ENCODE measurements around the gene RNU11.
"Not testable (repeated sequence)": the region's sequence is repeated elsewhere in the genome, so short reads cannot be mapped to it uniquely, and the experiment has no call there.

The RNU11 gene

GRCh38 chr1:28668191-28668955, 20.0 kb downstream of the RNU11 start, which contains the start of gene GMEB1:
Gene GMEB1, plus strand, starts transcription at chr1:28668784. Its CDS starts 14,829 bp downstream, at chr1:28683613.
- Histone ChIP-seq H3K4me1 (ENCODE audit: control insufficient read depth, low read depth, low read length) (peaks cover 12% of the 10 kb centered on the region), H3K27me3 (ENCODE audit: control insufficient read depth, insufficient read depth, low read length) (no peaks in the 10 kb centered on the region), H3K9ac (ENCODE audit: low read length) (peak within 1 kb of the TSS; percentile 97), H3K36me3 (ENCODE audit: control insufficient read depth, low read depth, low read length) (no peaks in the 10 kb centered on the region), H3K9me3 (ENCODE audit: control insufficient read depth, low read depth, low read length) (no peaks in the 10 kb centered on the region), H3K27ac (ENCODE audit: low read length) (peak within 1 kb of the TSS; percentile 96), H3K4me3 (ENCODE audit: low read length) (peak within 1 kb of the TSS; percentile 87)

GRCh38 chr1:28668956-28669723, 20.7 kb downstream of the RNU11 start:
- H3K9ac ChIP-seq (ENCODE audit: low read length): peak overlapping the region; percentile 97
- no peaks in the 10 kb centered on the region for H3K36me3 ChIP-seq (ENCODE audit: control insufficient read depth, low read depth, low read length)
- H3K4me3 ChIP-seq (ENCODE audit: low read length): peak overlapping the region; percentile 87
- no peaks in the 10 kb centered on the region for H3K9me3 ChIP-seq (ENCODE audit: control insufficient read depth, low read depth, low read length)
- H3K27me3 ChIP-seq (ENCODE audit: control insufficient read depth, insufficient read depth, low read length): no peaks in the 10 kb centered on the region
- H3K27ac ChIP-seq (ENCODE audit: low read length): peak overlapping the region; percentile 96
- H3K4me1 ChIP-seq (ENCODE audit: control insufficient read depth, low read depth, low read length): peaks cover 8% of the 10 kb centered on the region

- Histone ChIP-seq H3K27ac (ENCODE audit: low read length) (no peak overlapping the region), H3K4me1 (ENCODE audit: control insufficient read depth, low read depth, low read length) (peaks cover 5% of the 10 kb centered on the region), H3K9me3 (ENCODE audit: control insufficient read depth, low read depth, low read length) (no peaks in the 10 kb centered on the region), H3K9ac (ENCODE audit: low read length) (no peak overlapping the region), H3K36me3 (ENCODE audit: control insufficient read depth, low read depth, low read length) (no peaks in the 10 kb centered on the region), H3K27me3 (ENCODE audit: control insufficient read depth, insufficient read depth, low read length) (no peaks in the 10 kb centered on the region), H3K4me3 (ENCODE audit: low read length) (no peak overlapping the region)
Measured at GRCh38 chr1:28671254-28671780, 22.9 kb downstream of the RNU11 start.

- not testable (repeated sequence) for H3K9ac ChIP-seq (ENCODE audit: low read length); H3K36me3 ChIP-seq (ENCODE audit: control insufficient read depth, low read depth, low read length); H3K4me1 ChIP-seq (ENCODE audit: control insufficient read depth, low read depth, low read length); H3K27me3 ChIP-seq (ENCODE audit: control insufficient read depth, insufficient read depth, low read length); H3K4me3 ChIP-seq (ENCODE audit: low read length); H3K9me3 ChIP-seq (ENCODE audit: control insufficient read depth, low read depth, low read length); H3K27ac ChIP-seq (ENCODE audit: low read length)
Measured at GRCh38 chr1:28672971-28673370, 24.6 kb downstream of the RNU11 start.

- Histone ChIP-seq H3K36me3 (ENCODE audit: control insufficient read depth, low read depth, low read length) (no peaks in the 10 kb centered on the region), H3K27me3 (ENCODE audit: control insufficient read depth, insufficient read depth, low read length) (no peaks in the 10 kb centered on the region), H3K27ac (ENCODE audit: low read length) (no peak overlapping the region), H3K4me1 (ENCODE audit: control insufficient read depth, low read depth, low read length) (no peaks in the 10 kb centered on the region), H3K9me3 (ENCODE audit: control insufficient read depth, low read depth, low read length) (no peaks in the 10 kb centered on the region), H3K9ac (ENCODE audit: low read length) (no peak overlapping the region), H3K4me3 (ENCODE audit: low read length) (no peak overlapping the region)
Measured at GRCh38 chr1:28675924-28676257, 27.5 kb downstream of the RNU11 start.

GRCh38 chr1:28680151-28680550, 31.8 kb downstream of the RNU11 start:
- no peak overlapping the region for H3K27ac ChIP-seq (ENCODE audit: low read length)
- H3K9me3 ChIP-seq (ENCODE audit: control insufficient read depth, low read depth, low read length): no peaks in the 10 kb centered on the region
- H3K36me3 ChIP-seq (ENCODE audit: control insufficient read depth, low read depth, low read length): peaks cover 16% of the 10 kb centered on the region
- no peaks in the 10 kb centered on the region for H3K4me1 ChIP-seq (ENCODE audit: control insufficient read depth, low read depth, low read length)
- no peaks in the 10 kb centered on the region for H3K27me3 ChIP-seq (ENCODE audit: control insufficient read depth, insufficient read depth, low read length)
- H3K4me3 ChIP-seq (ENCODE audit: low read length): no peak overlapping the region
- no peak overlapping the region for H3K9ac ChIP-seq (ENCODE audit: low read length)

- Histone ChIP-seq H3K4me3 (ENCODE audit: low read length) (no peak overlapping the region), H3K27ac (ENCODE audit: low read length) (no peak overlapping the region), H3K9ac (ENCODE audit: low read length) (no peak overlapping the region), H3K27me3 (ENCODE audit: control insufficient read depth, insufficient read depth, low read length) (no peaks in the 10 kb centered on the region), H3K9me3 (ENCODE audit: control insufficient read depth, low read depth, low read length) (no peaks in the 10 kb centered on the region), H3K36me3 (ENCODE audit: control insufficient read depth, low read depth, low read length) (peaks cover 25% of the 10 kb centered on the region), H3K4me1 (ENCODE audit: control insufficient read depth, low read depth, low read length) (no peaks in the 10 kb centered on the region)
Measured at GRCh38 chr1:28682840-28683239, 34.4 kb downstream of the RNU11 start.

- H3K4me1 ChIP-seq (ENCODE audit: control insufficient read depth, low read depth, low read length): no peaks in the 10 kb centered on the region
- H3K9me3 ChIP-seq (ENCODE audit: control insufficient read depth, low read depth, low read length): no peaks in the 10 kb centered on the region
- H3K4me3 ChIP-seq (ENCODE audit: low read length): no peak overlapping the region
- peaks cover 25% of the 10 kb centered on the region for H3K36me3 ChIP-seq (ENCODE audit: control insufficient read depth, low read depth, low read length)
- H3K9ac ChIP-seq (ENCODE audit: low read length): no peak overlapping the region
- H3K27me3 ChIP-seq (ENCODE audit: control insufficient read depth, insufficient read depth, low read length): no peaks in the 10 kb centered on the region
- no peak overlapping the region for H3K27ac ChIP-seq (ENCODE audit: low read length)
Measured at GRCh38 chr1:28684937-28685336, 36.5 kb downstream of the RNU11 start.

- not testable (repeated sequence) for H3K9ac ChIP-seq (ENCODE audit: low read length); H3K27me3 ChIP-seq (ENCODE audit: control insufficient read depth, insufficient read depth, low read length); H3K4me3 ChIP-seq (ENCODE audit: low read length); H3K27ac ChIP-seq (ENCODE audit: low read length); H3K4me1 ChIP-seq (ENCODE audit: control insufficient read depth, low read depth, low read length); H3K9me3 ChIP-seq (ENCODE audit: control insufficient read depth, low read depth, low read length)
- peaks cover 27% of the 10 kb centered on the region for H3K36me3 ChIP-seq (ENCODE audit: control insufficient read depth, low read depth, low read length)
Measured at GRCh38 chr1:28691627-28692026, 43.2 kb downstream of the RNU11 start.

All from iPS-18a (cell line).